ENCODE results near the gene BMAL2.

Gene BMAL2

DNA sequence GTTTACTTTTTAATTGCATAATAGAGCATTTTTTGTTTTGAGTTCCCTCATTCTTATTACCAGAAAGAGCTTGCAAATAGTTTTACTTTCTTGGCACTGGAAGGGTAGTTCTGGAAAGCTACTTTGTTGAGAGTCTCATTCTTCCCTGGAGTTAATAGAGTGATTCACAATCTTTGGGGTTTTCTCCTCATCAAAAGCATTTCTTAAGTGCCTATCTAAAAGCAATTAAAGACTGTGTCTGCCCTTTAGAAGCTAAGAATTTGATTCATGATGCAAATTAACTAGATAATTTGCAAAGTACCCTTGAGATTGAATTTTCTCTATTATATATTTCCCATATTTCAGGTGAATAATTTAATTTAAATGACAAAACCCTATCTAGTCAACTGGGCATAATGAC, 8.1 kb upstream of the BMAL2 start:
- no peak for DNase-seq

DNA sequence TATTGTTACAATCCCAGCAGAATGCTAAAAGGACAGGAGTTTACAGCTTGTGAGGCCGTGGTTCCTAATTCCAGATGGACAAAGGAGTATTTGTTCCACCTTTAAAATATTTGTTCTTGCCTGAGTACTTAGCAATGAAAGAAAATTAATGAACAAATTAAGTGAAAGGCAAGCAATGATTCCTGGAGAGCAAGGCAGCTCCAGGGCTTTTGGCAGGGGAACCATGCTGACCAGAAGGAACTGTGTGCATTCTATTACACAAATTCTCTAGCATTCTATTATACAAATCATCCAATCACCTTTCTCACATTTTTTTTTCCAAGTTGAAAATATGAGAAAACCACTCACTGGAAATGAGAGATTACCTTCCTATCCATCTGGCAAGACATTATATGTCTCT, 1.8 kb upstream of the BMAL2 start:
- DNase-seq, result no peak

DNA sequence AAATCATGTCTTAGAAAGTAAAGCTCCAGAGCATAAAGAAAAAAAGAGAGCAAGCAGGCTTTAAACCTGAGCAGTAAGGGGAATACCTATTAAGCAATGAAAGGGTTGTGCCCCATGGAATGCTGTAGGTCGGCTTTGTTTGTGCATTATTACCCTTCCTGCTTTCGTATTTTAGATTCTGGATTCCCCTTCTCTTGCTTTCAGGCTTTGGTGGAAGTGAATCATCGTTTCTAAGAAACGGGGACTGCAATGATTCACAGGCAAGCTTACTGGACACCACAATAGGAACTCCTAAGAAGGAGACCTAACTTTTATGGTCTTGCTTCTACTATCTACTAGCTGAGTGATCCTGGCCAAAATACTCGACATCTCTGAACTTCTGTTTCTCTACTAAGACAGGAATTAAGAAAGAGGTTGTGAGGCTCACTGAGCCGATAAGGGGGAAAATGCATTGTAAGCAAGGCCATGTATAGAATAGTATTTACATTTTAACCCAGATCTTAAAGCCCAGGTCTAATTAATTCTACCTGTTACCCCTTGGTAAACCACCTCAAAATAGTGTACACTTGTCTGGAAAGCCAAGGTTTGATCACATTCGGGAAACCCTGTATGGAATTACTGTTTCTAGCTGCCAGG, 1.2 kb upstream of the BMAL2 start:
- peak; percentile 12 for DNase-seq

DNA sequence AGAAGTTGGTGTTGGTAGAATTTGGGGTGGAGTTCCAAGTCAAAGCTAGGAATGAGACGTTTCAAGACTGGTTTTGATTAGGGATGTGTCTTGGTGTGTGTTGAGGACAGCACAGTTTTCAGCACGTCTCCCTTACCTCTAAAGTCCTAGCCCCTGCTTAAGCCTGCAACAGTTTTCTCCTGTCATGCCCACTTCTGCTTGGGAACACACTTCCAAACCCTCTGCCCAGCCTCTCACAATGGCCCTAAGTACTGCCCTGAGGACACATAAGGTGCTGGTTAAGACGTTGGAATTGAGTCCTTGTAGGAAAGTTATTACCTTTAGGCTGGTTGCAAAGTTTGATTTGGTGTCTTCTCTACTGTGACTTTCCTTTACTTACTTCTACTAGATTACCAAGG, 710 bp upstream of the BMAL2 start:
- DNase-seq, result peak; percentile 1

DNA sequence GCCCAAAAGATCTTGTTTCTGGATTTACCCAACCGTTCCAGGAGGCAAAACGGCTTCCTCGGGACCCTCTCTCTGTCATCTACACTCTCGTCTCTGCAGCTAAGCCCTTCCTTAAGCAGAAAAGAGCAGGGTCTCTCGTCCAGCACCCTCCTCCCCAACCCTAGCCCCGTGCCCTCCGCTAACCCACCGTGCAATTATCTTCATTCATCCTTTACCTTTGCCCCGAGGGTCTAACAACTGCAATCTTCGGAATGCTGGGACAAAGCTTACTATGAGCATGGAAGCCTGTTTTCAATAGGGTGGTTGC, 276 bp upstream of the BMAL2 start:
- DNase-seq, result peak; percentile 73

DNA sequence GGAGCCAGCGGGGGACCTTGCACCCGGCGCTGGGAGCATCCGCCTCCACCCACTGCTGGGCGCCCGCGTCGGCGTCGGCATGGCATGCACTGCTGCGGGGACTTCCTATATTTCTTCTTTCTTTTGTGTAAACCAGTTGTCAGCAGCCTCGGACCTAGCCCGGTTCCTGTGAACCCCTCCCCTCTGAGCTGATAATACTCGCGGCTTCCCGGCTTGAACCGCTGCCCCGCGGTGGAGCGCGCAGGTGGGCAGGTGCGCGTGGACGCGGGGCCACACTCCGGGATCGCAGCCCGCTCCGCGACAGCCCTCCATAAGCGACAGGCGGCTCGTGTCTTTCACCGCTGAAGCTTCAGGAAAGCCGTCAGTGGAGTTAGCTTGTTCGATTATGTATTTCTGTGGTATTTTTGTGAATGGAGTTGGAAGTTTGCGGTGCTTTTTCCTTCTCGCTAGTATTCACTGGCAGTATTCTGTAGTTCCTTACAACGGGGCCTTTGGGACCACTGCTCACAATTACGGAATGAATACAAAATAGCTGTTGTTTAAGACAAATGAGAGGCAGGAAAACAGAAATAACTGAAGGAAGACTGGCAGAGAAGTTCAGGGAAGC, 870 bp downstream of the BMAL2 start:
- peak; percentile 71 for DNase-seq

DNA sequence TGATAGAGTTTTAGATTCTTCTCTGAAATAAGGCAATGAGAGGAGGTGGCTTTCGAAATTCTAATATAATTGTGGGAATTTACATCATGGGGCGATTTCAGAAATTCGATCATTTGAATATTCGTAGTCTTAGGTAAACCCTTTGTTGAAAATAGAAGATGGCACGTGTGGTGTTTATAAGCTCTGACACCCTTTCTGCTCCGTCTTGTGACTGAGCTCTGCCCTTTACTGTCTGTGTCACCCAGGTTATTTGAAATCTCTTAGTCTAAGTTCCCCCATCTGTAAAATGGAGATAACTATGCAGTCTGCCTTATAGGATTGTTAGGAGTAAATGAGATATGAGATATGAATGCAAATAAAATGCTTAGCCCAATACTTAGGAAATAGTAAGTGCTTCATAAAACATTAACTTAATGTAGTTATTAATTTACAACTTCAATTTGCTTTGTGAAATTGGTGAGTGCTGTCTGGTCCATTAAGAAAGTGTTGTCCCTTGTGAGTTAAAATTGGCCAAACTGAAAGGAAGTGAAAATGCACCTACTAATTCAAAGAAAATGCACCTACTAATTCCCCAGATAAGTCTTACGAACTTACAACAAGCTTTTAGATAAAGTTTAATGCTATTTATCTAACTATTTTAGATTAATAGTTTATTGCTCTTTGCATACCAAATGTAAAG, 1.5 kb downstream of the BMAL2 start:
- DNase-seq, result peak; percentile 1

DNA sequence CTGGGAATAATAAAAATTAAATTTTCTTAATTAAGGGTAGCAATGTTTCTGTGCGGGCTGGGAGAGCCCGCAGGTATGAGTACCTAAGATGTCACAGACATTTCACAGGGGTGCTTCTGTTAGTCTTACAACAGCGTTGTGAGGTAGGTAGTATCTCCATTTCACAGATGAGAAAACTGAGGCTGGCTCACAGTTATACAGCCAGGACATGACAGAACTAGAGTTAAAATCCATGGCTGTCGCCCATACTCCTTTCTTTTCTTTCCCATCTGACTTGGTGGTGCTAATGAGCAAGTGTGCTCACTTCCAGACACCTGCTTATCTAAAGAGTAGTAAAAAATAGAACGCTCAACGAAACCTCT, 2.1 kb downstream of the BMAL2 start:
- no peak for DNase-seq

DNA sequence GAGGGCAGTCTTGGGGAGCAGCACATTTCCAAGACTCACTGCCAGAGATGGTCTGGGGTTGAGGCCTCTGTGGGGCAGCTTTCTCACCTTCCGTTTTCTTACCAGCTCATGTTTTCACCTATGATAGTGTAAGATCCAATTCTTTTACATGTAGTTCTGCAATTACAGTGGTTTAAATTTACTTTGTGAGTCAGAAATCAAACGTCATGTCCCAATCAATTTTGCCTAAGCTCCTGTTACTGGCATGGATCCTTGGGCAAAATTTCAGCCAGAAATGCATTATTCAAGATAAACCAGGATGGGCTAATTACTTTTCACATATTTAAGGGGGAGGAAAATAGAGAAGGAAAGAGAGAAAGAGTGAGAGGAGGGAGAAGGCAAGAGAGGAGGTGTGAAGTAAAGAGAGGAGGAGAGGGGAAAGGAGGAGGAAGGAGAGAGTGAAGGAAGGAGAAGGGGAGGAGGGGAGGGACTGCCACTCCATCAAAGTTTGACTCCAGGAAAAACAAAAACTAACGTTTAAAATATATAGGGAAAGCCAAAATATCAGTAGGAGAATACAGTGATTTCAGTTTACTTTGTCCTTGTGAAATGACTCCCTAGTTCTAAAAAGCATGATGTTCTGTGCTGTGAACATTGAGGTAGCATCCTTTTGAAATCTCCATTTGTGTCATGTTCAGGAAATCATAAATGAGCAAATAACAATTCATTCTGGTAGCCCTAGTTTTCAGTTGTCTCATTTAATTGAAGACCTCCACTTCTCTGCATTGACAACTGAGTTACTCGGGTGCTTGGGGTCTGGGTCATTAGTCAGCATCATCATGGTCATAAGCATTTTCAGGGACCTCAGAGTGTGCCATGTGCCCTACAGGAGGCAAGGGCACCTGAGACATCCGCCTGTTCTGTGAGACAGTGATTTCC, 3.0 kb downstream of the BMAL2 start:
- no peak for DNase-seq

DNA sequence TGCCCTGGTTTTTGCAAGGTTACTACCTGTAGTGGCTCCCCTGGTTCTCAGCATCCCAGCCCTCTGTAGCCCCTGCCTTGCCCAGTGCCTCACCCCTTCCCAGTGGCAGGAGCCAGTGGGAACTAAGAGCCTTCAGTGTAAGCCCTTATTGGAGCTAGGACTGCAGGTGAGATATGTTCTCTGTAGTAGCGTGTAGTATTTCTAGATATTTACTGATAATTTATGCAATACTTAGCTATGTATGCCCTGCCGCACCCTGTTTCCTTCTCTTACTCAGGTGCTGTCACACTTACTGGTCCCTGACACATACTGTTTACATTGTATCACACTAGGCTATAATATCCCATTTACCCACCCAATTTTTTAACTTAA, 3.6 kb downstream of the BMAL2 start:
- DNase-seq, result no peak

DNA sequence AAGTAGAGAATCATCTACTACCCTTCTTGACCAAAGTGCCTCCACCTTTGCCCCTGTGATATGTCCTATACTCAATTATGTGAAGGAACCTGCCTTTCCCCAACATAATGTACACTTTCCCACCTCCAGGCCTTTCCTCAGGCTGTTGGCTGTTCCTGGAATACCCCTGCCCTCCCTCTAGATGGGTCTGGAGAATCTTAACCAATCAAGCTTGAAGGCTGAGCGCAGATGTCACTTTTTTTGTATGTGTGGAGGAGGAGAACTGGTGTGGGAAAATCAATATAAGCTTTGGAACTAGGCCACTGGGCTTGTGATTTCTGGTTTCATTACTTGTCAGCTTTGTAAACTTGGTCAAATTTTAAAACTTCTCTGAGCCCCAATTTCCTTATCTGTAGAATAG, 4.7 kb downstream of the BMAL2 start:
- DNase-seq, result no peak

DNA sequence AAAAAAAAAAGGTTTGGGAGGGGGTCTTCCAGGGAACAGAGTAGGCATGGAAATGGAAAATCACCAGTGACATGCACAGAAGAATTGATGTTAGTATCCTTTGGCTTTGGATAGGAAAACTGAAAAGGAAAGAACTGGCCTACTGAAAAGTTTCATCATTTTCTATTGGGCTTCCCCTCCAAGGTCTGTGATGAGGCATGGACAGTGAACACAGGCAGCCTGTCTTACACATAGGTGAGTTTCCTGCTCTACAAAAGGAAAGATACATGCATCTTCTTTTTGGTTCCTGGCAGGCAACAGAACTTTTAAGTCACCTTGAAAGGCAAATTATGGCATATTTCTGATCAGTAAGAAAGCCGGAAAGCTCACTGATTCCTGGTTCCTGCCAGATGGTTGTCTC, 5.8 kb downstream of the BMAL2 start:
- no peak for DNase-seq

DNA sequence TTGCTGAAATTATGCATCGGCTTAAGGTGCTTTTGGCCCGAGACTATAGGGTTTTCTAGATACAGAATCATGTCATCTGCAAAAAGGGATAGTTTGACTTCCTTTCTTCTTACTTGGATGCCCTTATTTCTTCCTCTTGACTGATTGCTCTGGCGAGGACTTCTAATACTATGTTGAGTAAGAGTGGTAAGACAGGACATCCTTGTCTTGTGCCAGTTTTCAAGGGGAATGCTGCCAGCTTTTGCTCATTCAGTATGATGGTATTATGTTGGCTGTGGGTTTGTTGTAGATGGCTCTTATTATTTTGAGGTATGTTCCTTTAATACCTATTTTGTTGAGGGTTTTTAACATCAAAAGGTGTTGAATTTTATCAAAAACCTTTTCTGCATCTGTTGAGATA, 8.3 kb downstream of the BMAL2 start:
- no peak for DNase-seq

DNA sequence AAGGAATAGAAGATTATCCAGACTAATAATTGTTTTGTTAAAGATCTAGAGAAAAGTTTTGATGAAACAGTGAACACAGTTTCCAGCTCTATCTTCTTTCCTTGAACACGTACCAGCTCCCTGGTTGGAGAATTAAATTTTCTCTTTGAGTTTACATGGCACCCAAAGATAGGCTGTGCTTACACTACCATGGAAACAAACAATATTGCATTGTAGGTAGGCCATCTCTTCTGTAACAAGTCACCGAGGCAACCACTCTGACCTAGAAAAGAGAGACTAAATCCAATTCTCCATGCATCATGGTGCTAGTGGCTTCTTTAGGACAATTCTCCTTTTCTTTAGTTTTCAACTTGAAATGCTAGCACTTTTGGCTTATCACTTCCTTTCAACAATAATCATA, 9.9 kb downstream of the BMAL2 start:
- no peak for DNase-seq

DNA sequence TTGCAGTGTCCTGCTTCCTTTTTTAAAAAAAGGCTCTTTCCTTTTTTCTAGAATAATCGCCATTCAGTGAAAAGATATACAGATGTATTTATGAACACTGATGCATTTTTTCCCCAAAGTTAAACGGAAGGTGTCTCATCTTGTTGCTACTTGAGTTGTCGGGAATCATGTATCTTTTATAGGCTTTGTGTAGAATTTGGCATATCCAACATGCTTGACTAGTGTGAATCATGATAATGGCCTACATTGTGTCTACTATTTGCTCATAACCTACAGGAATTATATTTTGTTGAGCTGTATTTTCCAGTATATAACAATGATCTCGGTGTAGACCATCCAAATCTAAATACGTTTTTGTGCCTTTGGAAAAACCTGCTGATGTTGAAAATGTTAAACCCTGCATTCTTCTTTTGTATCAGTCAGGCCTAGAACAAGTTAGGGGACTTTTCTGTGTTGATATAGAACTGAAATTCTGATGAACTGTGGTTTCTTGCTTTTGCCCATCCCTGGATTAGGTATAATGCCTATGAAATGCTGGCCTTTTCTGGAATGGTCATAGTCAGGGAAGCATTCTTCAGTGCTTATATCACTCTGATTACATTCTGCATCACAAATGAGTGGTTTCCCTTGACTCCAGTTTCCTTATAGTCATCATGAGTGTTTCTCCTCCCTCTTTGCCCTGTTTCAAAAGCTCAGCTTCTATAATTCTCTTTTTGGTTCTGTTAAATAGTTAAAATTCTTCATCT, 10.8 kb downstream of the BMAL2 start:
- no peak for DNase-seq

DNA sequence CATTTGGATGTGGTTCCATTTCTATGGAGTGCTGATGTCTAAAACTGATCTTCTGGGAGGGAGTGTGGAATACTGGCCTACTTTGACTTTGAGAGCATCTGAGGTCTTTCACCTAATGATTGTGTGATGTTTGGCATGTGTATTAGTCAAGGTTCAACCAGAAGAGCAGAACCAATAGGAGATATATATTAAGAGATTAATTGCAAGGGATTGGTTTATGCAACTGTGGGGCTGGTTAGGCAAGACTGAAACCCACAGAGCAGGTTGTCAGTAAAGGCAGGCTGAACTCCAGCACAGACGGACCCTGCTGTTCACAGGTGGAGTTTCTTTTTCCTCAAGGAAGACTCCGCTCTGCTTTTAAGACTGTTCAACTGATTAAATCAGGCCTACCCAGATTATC, 11.6 kb downstream of the BMAL2 start:
- DNase-seq, result no peak

DNA sequence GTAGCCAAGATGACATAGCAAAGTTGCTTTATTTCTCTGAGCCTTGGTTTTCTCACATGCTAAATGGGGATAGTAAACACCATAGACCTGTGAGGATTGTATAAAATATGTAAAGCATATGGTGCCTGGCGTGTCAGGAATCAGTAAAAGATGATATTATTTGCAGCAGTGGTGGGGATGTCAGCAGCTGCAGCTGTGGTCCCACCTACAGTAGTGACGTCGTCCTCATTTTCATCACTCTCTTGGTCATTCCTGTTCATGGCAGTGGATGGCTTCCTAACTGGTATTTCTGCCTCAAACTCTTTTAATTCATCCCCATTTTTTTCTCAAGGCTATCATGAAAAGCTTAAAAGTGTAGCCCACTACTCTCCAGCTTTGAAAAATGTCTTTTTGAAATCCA, 12.1 kb downstream of the BMAL2 start:
- DNase-seq, result no peak

DNA sequence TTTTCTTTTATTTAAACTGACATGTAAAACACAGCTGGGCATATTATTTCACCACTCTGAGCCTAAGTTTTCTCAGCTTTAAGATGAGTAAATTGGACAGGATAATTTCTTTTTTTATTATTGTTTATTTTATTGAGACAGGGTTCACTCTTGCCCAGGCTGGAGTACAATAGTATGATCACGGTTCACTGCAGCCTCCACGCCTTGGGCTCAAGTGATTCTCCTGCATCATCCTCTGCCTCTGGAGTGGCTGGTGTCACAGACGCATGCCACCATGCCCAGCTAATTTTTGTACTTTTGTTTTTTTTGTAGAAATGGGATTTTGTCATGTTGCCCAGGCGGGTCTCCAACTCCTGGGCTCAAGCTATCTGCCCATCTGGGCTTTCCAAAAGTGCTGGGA, 12.7 kb downstream of the BMAL2 start:
- DNase-seq, result no peak

DNA sequence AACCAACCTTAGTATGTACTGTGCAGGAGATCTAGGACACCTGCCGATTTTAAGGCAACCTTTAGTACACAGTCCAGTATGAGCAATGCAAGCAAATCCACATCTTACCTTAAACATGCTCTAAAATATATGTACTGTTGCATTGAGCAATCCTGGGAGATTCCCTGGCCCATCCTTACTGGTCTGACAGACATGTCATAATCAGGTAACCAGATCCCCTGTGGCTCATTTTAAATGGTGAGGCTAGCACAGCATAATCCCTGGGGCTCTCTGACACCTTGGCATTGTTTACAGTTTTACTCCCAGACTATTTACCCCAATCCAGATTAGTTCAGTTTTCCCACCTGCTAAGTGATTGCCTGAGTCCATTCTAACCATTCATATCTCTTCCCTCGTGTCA, 15.1 kb downstream of the BMAL2 start:
- no peak for DNase-seq

DNA sequence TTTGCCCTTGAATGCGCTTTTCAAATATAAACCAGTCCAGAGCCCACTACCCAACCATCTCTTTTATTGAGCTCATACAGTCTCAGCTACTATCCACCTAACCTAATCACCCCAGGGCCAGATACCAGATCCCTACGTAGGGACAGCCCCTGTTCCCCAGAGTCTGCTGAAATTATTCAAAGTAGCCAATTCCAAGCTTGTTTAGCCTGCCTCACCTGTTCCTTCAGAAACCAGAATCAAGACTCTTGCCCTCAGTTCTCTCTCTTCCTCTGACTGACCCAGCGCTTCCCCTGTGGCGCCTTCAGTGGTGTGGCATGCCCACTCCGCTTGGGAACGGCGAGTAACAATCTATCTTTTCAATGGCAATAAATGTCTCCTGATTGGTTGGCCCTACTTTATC, 18.8 kb downstream of the BMAL2 start:
- no peak for DNase-seq

DNA sequence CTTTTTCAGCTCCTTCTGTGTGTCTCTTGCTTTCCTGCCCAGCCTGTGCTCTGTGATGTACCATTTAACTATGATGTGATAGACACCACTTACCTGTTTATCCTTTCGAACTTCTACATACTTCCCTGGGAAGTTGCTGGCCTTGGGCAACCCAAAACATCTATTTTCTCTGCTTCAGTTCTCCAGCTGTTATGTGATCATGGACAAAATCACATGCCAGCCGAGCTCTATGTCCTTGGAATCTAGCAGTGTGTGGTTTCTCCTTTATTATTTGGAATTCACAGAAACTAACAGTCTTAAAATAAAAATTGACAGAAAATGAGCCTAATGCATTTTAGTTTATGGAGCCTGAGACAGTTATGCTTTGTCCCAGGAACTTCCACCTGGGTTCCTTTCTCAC, 22.9 kb downstream of the BMAL2 start:
- DNase-seq, result no peak

DNA sequence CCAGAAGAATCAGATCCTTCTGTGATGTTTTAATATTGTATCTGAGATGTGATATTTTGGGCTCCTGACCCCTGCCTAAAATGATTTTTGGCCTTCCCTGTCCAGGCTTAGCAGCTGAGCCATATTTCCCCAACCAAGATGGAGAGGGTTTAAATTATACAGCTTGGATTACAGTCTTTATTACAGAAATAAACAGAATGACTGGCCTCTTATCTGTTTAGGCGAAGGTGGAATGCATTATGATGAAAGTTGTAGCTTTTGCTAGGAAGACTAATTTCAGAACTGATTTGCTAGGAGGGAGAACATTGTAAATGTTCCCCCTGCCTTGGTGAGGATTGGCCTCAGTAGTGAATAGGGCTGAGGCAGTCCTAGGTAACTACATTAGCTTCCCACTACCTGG, 23.3 kb downstream of the BMAL2 start:
- DNase-seq, result no peak

All from right kidney (tissue), 1 donor.